ENCODE data around the gene IGF1R.
A peak's percentile ranks its signal among the peaks of the same experiment; 100 is the strongest.

Gene IGF1R

DNA sequence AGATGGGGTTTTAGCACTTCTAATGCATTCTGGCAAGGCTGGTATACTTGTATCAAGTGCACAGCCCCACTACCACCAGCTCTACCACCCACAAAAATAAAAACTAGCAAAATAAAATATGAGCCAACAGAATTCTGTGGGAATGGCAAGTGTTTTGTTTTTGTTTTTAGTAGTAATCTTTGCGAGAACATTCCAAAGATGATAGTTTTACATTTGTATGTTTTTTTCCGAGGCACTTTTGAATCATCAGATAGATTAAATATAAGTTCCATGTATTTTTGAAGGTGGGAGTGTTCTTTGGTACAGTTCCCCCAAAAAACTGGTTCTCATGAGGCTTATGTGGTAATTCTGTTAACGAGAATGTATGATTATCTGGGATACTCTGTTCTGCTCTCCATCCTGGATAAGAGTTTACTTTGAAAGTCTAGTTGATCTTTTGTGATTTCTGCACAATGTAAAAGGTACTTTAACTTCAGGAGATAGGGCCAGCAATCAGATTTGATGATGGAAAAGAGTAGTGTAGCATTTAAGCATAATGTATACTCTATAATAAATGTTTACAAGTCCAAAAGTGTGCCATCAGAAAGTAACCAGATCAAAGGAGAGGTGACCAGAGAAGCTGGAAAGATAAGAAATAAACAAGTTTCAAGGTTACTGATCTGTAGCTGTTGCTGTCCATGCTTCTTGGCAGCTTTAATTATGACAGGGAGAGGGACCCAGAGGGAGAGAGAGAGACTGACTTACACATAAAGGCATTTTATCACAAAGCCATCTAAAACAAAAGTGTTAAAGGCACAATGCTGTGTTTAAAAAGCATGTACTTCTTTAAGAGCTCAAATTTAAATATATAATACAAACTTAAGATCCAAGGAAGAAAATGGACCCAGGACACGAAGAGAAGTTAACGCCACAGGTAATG, 228.4 kb downstream of the IGF1R start:
- Mint-ChIP-seq H3K4me1 (ENCODE audit: low read depth) (peaks cover 33% of the 10 kb centered on the region), H3K27me3 (no peaks in the 10 kb centered on the region), H3K4me3 (no peak overlapping the region), H3K36me3 (ENCODE audit: low read depth) (no peaks in the 10 kb centered on the region), H3K27ac (no peak overlapping the region), H3K9me3 (no peaks in the 10 kb centered on the region)
- DNase-seq, result no peak

DNA sequence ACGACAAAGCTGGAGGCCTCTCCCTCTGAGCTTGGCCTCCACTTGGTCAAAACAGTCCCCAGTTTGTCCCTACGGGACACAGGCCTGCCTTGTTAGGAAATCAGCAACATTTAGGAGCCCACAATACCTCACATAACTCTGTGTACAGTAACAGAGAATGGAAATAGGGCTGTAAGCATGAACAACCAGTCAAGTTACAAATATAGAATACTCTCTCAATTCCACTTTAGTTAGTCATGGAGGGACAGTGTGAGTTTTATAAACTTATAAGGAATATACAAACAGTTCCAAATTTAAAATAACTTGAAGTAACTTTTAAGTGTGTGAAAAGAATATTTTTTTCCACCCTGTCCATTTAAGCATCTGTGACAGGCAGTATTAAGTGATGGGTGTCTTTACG, 229.8 kb downstream of the IGF1R start:
- DNase-seq, result no peak
- peaks cover 30% of the 10 kb centered on the region for H3K4me1 Mint-ChIP-seq (ENCODE audit: low read depth)
- H3K27ac Mint-ChIP-seq, result no peak overlapping the region
- no peaks in the 10 kb centered on the region for H3K36me3 Mint-ChIP-seq (ENCODE audit: low read depth)
- no peaks in the 10 kb centered on the region for H3K9me3 Mint-ChIP-seq
- no peak overlapping the region for H3K4me3 Mint-ChIP-seq
- H3K27me3 Mint-ChIP-seq, result no peaks in the 10 kb centered on the region

DNA sequence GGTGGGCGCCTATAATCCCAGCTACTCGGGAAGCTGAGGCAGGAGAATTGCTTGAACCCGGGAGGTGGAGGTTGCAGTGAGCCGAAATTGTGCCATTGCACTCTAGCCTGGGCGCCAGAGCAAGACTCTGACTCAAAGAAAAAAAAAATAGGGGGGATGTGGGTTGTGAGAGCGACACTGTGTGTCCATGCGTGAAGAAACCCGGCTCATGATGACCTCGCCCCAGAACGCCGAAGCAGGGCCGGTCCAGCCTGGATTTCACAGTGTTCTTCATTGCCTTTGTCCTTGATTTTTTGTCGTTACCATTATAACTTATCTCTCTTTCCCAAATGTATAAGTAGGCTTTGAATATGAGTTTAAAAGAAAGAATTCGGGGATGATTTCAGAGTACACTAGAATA, 230.5 kb downstream of the IGF1R start:
- no peaks in the 10 kb centered on the region for H3K9me3 Mint-ChIP-seq
- peaks cover 24% of the 10 kb centered on the region for H3K4me1 Mint-ChIP-seq (ENCODE audit: low read depth)
- no peak overlapping the region for H3K27ac Mint-ChIP-seq
- no peak overlapping the region for H3K4me3 Mint-ChIP-seq
- H3K36me3 Mint-ChIP-seq (ENCODE audit: low read depth), result no peaks in the 10 kb centered on the region
- no peak for DNase-seq
- H3K27me3 Mint-ChIP-seq, result no peaks in the 10 kb centered on the region

DNA sequence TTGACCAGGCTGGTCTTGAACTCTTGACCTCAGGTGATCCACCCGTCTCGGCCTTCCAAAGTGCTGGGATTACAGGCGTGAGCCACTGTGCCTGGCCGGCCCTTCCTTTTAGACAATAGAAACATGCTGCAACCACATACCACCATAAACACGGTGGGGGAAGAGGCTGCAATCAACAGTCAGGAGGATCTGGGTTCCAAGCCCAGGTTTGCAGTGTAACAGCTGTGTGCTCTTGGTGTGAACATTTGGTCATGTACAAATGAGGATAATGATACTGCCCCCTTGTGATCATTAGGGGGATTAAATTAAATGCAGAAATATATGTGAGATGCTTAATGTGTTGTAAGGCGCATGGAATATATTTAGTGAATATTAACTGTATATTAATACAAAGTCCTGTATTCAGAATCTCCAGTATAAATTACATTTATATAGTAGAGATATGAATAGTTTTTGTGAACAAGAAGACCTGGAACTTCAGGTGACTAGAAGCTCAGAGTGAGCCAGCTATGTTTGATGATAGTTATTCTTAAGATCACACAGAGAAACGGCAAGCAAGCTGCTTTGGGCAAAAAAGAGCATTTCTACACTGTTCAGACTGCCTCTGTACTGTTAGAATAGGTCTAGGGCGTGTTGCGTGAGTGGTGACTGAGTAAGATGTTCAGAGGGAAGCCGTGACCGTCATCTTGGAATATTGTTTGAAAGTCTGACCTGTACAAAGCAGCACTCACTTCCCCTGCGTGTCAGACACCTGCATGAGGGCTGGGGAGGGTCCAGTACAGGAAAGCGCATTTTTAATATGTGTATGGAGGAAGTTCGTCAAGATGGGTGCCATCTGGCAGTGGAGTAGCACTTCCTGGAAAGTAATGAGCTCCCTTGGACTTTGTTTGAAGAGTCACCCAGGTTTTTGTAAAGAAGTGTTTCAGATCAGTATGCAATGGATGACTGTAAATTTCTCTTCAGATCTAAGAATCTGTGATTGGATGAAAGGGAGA, 233.5 kb downstream of the IGF1R start:
- H3K27me3 Mint-ChIP-seq, result no peaks in the 10 kb centered on the region
- no peak for DNase-seq
- no peaks in the 10 kb centered on the region for H3K9me3 Mint-ChIP-seq
- no peaks in the 10 kb centered on the region for H3K36me3 Mint-ChIP-seq (ENCODE audit: low read depth)
- peak overlapping the region; percentile 20 for H3K27ac Mint-ChIP-seq
- peaks cover 15% of the 10 kb centered on the region for H3K4me1 Mint-ChIP-seq (ENCODE audit: low read depth)
- H3K4me3 Mint-ChIP-seq, result no peak overlapping the region

DNA sequence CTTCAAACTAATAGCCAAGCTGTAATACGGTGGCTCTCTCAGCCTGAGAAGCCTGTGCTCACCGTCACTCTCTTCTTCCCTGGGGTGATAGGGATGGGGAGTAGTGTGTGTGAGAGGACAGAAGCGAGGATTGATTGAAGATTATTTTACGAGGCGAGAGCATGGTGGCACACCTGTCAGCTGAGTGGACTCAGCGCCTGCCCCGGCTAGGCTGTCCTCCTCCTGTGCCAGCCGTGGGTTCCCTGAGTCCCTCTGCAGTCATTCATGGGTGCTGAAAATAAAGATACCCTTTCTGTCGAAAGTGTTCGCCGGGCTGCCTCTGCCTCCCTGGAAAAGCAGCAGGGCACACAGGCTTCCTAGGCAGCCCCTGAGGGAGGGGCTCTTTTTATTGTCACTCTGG, 235.1 kb downstream of the IGF1R start:
- Mint-ChIP-seq H3K36me3 (ENCODE audit: low read depth) (no peaks in the 10 kb centered on the region), H3K9me3 (no peaks in the 10 kb centered on the region), H3K27me3 (no peaks in the 10 kb centered on the region), H3K27ac (no peak overlapping the region), H3K4me3 (no peak overlapping the region), H3K4me1 (ENCODE audit: low read depth) (peaks cover 14% of the 10 kb centered on the region)
- no peak for DNase-seq

DNA sequence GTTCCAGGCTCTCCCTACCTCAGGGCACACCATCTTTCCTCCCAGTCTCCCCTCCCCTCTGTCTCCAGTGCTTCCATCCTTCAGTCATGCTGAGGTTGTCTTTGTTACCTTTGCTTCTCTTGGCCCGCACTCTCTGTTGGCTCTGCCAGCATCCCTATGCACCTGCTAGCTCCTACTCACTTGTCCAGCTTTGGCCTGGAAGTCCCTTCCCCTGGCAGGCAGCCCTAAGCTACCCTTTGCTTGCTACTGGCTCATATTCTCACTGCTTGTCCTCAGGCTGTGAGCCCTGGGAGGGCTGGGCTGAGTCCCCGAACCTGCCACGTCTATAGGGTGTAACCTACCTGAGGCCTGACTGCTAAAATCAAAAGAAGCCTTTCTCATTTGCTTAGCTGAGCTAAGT, 236.6 kb downstream of the IGF1R start:
- Mint-ChIP-seq H3K36me3 (ENCODE audit: low read depth) (no peaks in the 10 kb centered on the region), H3K27ac (no peak overlapping the region), H3K4me3 (no peak overlapping the region), H3K9me3 (no peaks in the 10 kb centered on the region), H3K4me1 (ENCODE audit: low read depth) (peaks cover 17% of the 10 kb centered on the region), H3K27me3 (no peaks in the 10 kb centered on the region)
- no peak for DNase-seq

DNA sequence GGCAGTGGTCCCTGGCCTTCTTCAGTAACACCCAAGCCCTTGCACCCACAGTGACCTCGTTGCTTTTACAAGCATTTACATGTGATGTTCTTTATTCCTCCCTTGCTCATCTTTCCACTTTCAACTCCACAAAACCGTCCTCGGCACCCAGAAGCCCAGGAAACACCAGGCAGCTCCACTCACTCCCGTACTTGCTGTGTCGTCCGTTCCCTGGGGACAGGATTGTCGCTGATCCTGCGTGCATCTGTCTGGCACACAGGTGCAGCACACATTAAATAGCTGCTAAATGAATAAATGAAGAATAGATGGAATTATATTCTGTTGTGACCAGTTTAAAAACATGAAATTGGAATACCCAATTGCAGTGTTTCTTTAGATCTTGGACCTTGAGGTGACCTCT, 239.6 kb downstream of the IGF1R start:
- Mint-ChIP-seq H3K36me3 (ENCODE audit: low read depth) (peaks cover 9% of the 10 kb centered on the region), H3K27me3 (no peaks in the 10 kb centered on the region), H3K27ac (no peak overlapping the region), H3K4me1 (ENCODE audit: low read depth) (peaks cover 9% of the 10 kb centered on the region), H3K4me3 (no peak overlapping the region), H3K9me3 (no peaks in the 10 kb centered on the region)
- no peak for DNase-seq

DNA sequence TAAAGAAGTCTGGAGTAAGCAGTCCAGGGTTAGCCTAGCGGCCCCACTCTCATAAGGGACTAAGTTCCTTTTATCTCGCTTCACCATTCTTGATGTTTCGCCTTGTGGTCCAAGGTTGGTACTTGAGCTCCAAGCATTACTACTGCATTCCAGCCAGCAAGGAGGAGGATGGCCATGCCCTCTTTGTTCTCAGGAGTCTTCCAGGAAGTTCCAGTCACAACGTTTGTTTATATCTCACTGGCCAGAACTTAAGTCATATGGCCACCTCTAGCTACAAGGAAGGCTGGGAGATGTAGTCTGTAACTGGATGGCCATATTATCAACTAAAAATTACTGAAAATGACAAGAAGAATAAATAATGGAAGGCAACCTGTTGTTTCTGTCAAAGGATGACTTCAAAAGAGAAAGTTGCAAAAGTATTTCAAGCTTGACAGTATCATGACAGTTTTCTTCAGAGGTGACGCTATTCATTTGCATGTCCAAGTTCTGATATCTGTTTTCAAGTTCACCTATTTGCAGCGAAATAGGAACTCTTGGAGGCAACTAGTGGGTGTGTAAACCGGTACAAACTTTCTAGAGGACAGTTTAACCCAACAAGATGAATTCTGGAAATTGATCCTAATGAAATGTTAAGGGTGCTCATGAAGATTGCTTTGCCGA, 240.6 kb downstream of the IGF1R start:
- Mint-ChIP-seq H3K4me1 (ENCODE audit: low read depth) (peaks cover 9% of the 10 kb centered on the region), H3K36me3 (ENCODE audit: low read depth) (peaks cover 17% of the 10 kb centered on the region), H3K9me3 (no peaks in the 10 kb centered on the region), H3K4me3 (no peak overlapping the region), H3K27me3 (no peaks in the 10 kb centered on the region), H3K27ac (no peak overlapping the region)
- DNase-seq, result no peak

DNA sequence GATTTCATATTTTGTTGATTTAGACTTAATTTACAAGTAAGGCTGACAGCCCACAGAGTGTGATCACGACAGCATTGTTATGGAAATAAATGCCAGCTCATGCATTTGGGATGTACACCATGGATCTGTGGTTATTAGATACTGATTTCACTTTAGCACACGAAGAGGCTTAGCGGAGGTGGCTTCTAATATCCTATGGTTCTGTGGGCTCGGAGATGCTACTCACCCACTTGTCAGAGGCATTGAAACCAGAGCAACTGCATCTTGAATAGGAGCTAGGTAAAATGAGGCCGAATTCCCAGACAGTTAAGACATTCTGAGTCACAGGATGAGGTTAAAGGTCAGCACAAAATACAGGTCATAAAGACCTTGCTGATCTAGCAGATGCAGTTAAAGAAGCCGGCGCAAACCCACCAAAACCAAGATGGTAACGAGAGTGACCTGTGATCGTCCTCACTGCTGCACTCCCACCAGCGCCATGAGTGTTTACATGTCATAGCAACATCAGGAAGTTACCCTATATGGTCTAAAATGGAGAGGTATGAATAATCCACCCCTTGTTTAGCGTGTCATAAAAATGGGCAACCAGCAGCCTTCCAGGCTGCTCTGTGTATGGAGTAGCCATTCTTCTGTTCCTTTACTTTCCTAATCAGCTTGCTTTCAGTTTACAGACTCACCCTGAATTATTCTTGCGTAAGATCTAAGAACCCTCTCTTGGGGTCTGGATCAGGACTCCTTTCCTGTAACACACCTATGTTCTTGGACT, 241.8 kb downstream of the IGF1R start:
- peaks cover 24% of the 10 kb centered on the region for H3K36me3 Mint-ChIP-seq (ENCODE audit: low read depth)
- H3K4me1 Mint-ChIP-seq (ENCODE audit: low read depth), result peaks cover 6% of the 10 kb centered on the region
- H3K27ac Mint-ChIP-seq, result no peak overlapping the region
- H3K9me3 Mint-ChIP-seq, result no peaks in the 10 kb centered on the region
- no peak overlapping the region for H3K4me3 Mint-ChIP-seq
- DNase-seq, result no peak
- H3K27me3 Mint-ChIP-seq, result no peaks in the 10 kb centered on the region

DNA sequence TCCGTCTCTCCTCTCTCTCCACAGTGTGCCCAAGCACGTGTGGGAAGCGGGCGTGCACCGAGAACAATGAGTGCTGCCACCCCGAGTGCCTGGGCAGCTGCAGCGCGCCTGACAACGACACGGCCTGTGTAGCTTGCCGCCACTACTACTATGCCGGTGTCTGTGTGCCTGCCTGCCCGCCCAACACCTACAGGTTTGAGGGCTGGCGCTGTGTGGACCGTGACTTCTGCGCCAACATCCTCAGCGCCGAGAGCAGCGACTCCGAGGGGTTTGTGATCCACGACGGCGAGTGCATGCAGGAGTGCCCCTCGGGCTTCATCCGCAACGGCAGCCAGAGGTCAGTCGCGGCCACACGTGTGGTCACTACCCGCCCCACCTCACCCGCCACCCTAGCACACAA, 243.0 kb downstream of the IGF1R start:
- Mint-ChIP-seq H3K9me3 (no peaks in the 10 kb centered on the region), H3K4me1 (ENCODE audit: low read depth) (peaks cover 6% of the 10 kb centered on the region), H3K27ac (no peak overlapping the region), H3K4me3 (no peak overlapping the region), H3K36me3 (ENCODE audit: low read depth) (peaks cover 30% of the 10 kb centered on the region), H3K27me3 (no peaks in the 10 kb centered on the region)
- DNase-seq, result no peak

DNA sequence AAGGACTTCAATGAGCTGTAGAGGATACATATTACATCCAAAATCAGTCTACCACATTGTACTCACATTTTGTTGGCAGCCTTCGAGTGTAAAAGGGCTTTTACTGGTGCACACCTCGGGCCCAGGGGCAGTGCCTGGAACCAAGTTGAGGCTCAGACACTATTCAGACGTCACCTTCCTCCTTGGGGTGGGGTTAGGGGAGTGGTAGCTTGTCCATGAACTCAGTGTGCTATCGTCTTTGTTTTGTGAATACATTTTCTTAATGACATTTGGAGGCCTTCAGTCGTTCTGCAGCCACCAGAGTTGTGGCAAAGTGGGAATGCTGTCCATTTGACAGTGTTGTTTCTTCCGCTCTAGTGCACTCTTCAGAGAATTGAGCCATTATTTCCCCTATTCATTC, 245.1 kb downstream of the IGF1R start:
- no peaks in the 10 kb centered on the region for H3K9me3 Mint-ChIP-seq
- peaks cover 12% of the 10 kb centered on the region for H3K4me1 Mint-ChIP-seq (ENCODE audit: low read depth)
- H3K36me3 Mint-ChIP-seq (ENCODE audit: low read depth), result peaks cover 51% of the 10 kb centered on the region
- no peaks in the 10 kb centered on the region for H3K27me3 Mint-ChIP-seq
- H3K27ac Mint-ChIP-seq, result no peak overlapping the region
- DNase-seq, result no peak
- H3K4me3 Mint-ChIP-seq, result no peak overlapping the region

DNA sequence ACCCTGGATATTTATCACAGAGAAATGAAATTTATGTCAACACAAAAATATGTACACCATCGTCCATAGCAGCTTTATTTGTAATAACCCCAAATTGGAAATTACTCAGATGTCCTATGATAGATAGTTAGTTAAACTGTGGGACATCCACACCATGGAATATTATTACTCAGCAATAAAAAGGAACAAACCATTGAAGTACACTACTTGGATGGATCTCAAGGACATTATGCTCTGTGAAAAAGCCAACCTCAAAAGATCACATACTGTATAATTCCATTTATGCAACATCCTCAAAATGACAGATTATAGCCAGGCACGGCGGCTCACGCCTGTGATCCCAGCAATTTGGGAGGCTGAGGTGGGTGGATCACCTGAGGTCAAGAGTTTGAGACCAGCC, 246.0 kb downstream of the IGF1R start:
- Mint-ChIP-seq H3K9me3 (no peaks in the 10 kb centered on the region), H3K27me3 (no peaks in the 10 kb centered on the region), H3K4me3 (no peak overlapping the region), H3K36me3 (ENCODE audit: low read depth) (peaks cover 53% of the 10 kb centered on the region), H3K27ac (no peak overlapping the region), H3K4me1 (ENCODE audit: low read depth) (peaks cover 9% of the 10 kb centered on the region)
- no peak for DNase-seq

DNA sequence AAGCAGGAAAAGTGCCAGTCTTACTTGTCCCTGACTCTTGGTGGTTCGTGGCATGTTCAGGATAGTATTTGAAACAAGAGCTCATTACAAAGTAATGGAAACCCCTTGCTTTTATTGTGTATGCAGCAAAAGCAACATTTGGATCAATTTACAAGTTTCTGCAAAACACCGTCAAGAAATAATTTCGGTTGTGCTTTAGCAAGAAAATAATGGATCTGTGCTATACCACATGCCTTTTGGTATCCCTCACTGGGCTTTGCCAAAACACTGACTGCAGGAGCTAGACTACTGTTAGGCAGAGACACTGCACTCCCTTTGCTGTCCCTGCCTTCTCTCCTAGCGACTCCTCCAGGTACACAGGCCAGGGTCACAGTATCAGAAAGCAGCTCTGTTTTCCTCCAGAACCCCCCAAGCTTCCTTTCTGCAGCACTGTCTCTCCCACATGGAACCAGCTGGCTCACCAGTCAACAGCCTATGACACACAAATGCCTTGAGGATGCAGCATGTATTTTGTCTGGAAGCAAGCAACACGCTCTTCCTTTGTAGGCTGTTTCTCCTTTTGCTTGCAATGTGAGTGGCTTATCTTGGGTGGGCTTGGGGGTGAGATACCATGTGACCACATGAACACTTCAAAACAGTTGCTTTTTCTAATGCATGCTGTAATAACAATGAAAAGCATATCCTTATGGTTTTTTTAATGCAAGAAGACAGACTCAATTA, 247.8 kb downstream of the IGF1R start:
- no peaks in the 10 kb centered on the region for H3K27me3 Mint-ChIP-seq
- peaks cover 62% of the 10 kb centered on the region for H3K36me3 Mint-ChIP-seq (ENCODE audit: low read depth)
- H3K4me1 Mint-ChIP-seq (ENCODE audit: low read depth), result peaks cover 7% of the 10 kb centered on the region
- no peak for DNase-seq
- no peaks in the 10 kb centered on the region for H3K9me3 Mint-ChIP-seq
- no peak overlapping the region for H3K27ac Mint-ChIP-seq
- no peak overlapping the region for H3K4me3 Mint-ChIP-seq

Data from activated T-cell treated with anti-CD3 and anti-CD28 coated beads, Interleukin-2, amount 50 U/mL, for 24 hours (primary cell).